A549 (cell line): ENCODE measurements around the gene CDH16. TPM values are rescaled to one million over a fixed set of nuclear protein-coding genes. Genes with fewer than 3 reads are reported as not detected.
"Not testable (repeated sequence)": the region's sequence is repeated elsewhere in the genome, so short reads cannot be mapped to it uniquely, and the experiment has no call there.

Experiments
- ATAC-seq, 2 experiments: fragments of 200-7000 bp in 1 of 2; fragments of >200 bp in 1 of 2; cut with Nextera tagmentation in 1 of 2; cut with Tn5 transposase in 1 of 2; 3 replicates each; pipeline versions ENCODE4 v1.8.0 to v1.9.1; 2018 to 2020; ENCODE audit warnings: mild to moderate bottlenecking in 1 of 2, moderate library complexity in 1 of 2
- CTCF ChIA-PET: fragments of 300-600 bp; sonication (Branson Sonifier 250); formaldehyde crosslinking; extraction: SDS; loops from one replicate; lab custom pipeline; 2021; ENCODE audit warnings: antibody characterized with exemption, inconsistent platforms; lab: Yijun Ruan, JAX
- POLR2A ChIA-PET: fragments of 350-600 bp; formaldehyde crosslinking; extraction: SDS; loops from one replicate; lab custom pipeline; 2021; ENCODE audit warnings: antibody characterized with exemption, inconsistent platforms; lab: Yijun Ruan, JAX
- DNase-seq, 2 experiments: peaks; one replicate each; pipeline versions ENCODE4 v3.0.0 to v3.0.0-alpha.2; 2011 to 2016; ENCODE audit warnings: low read depth in 1 of 2, low spot score in 1 of 2
- FAIRE-seq: peaks from 2 replicates; lab custom pipeline; 2011; peaks lifted over from hg19 to GRCh38; lab: Jason Lieb, UNC
- H3K27ac ChIP-seq, 2 experiments: fragments of >200 bp; sonication (Bioruptor Twin); formaldehyde crosslinking; 3 replicates each; pipeline ENCODE4 v1.5.1; 2016 to 2017
- H3K4me1 ChIP-seq: fragments of >200 bp; sonication (Bioruptor Twin); formaldehyde crosslinking; 3 replicates; pipeline ENCODE4 v1.6.1; 2016
- H3K4me2 ChIP-seq: fragments of >200 bp; sonication (Bioruptor Twin); formaldehyde crosslinking; 3 replicates; pipeline ENCODE4 v1.6.1; 2016
- H3K4me3 ChIP-seq: fragments of >200 bp; sonication (Bioruptor Twin); formaldehyde crosslinking; 3 replicates; pipeline ENCODE4 v1.5.1; 2016
- H3K9me3 ChIP-seq: fragments of >200 bp; sonication (Bioruptor Twin); formaldehyde crosslinking; 3 replicates; pipeline ENCODE4 v1.6.1; 2016
- FOSB ChIP-seq: fragments of 250-450 bp; sonication (Bioruptor Pico); IDR thresholded peaks from 2 replicates; pipeline ENCODE4 v1.5.0; 2020; ENCODE audit warnings: mild to moderate bottlenecking, moderate library complexity
- HOXB13 ChIP-seq: fragments of 250-450 bp; sonication (Bioruptor Pico); IDR thresholded peaks from 2 replicates; pipeline ENCODE4 v1.5.0; 2020; ENCODE audit warnings: low read depth, mild to moderate bottlenecking, moderate library complexity
- JUNB ChIP-seq: fragments of >200 bp; sonication (Bioruptor Twin); formaldehyde crosslinking; IDR thresholded peaks from 2 replicates; pipeline ENCODE4 v1.6.1; 2016
- MYC ChIP-seq: IDR thresholded peaks from 2 replicates; pipeline ENCODE4 v1.6.1; 2012; ENCODE audit warnings: mild to moderate bottlenecking, inconsistent platforms, low read length, improper control_type of control experiment, borderline replicate concordance
- NR3C1 ChIP-seq: fragments of >200 bp; sonication (Bioruptor Twin); formaldehyde crosslinking; IDR thresholded peaks from 3 replicates; pipeline ENCODE4 v1.6.1; 2017
- POLR2AphosphoS2 ChIP-seq: conservative IDR thresholded peaks from 2 replicates; pipeline ENCODE4 v1.6.1; 2012; ENCODE audit warnings: low read length, improper control_type of control experiment, inconsistent platforms
- SREBF2 ChIP-seq: fragments of 450-650 bp; IDR thresholded peaks from 2 replicates; pipeline ENCODE4 v1.6.1; 2014; ENCODE audit warnings: mild to moderate bottlenecking, moderate library complexity
- TP53 ChIP-seq: fragments of 250-450 bp; sonication (Bioruptor Pico); IDR thresholded peaks from 2 replicates; pipeline ENCODE4 v1.5.0; 2021; ENCODE audit warnings: mild to moderate bottlenecking, moderate library complexity
- ZNF302 ChIP-seq: fragments of 250-450 bp; sonication (Bioruptor Pico); IDR thresholded peaks from 2 replicates; pipeline ENCODE4 v1.9.0; 2021; ENCODE audit warnings: inconsistent platforms, mild to moderate bottlenecking, moderate library complexity
- WGBS: methylation state at CpG from one replicate; pipeline ENCODE4 v1.1.6; 2017; ENCODE audit errors: missing lambda C conversion rate; 5-methylcytosine and 5-hydroxymethylcytosine counted together
- polyA plus RNA-seq, 4 experiments: library from polyadenylated mRNA; depleted of rRNA in 3 of 4; stranded (reverse); fragments of >200 nt; fragmentation: RNase III in 1 of 4; extraction: RNeasy Plus Mini Kit Qiagen cat#74134 plus additional on column Dnase treatment in 1 of 4; gene quantifications; 2 replicates in 3 of 4; 3 replicates in 1 of 4; pipeline ENCODE4 v1.2.3, GENCODE V29; 2011 to 2017
- TF ChIP-seq, protein P1 (sequence below): fragments of 200-600 bp; sonication (generic); IDR thresholded peaks from 2 replicates; pipeline ENCODE4 v1.6.1; 2016; ENCODE audit warnings: antibody characterized with exemption, mild to moderate bottlenecking, moderate library complexity
- TF ChIP-seq, protein P2 (sequence below): fragments of >200 bp; sonication (Bioruptor Twin); formaldehyde crosslinking; IDR thresholded peaks from 3 replicates; pipeline ENCODE4 v1.6.1; 2016
- TF ChIP-seq, protein P3 (sequence below): IDR thresholded peaks from 2 replicates; pipeline ENCODE4 v1.6.1; 2012

Gene CDH16
- polyA plus RNA-seq, 2 of the 4 experiments (the other 2 are of a cell fraction) = 0.18 to 0.25 TPM

DNA sequence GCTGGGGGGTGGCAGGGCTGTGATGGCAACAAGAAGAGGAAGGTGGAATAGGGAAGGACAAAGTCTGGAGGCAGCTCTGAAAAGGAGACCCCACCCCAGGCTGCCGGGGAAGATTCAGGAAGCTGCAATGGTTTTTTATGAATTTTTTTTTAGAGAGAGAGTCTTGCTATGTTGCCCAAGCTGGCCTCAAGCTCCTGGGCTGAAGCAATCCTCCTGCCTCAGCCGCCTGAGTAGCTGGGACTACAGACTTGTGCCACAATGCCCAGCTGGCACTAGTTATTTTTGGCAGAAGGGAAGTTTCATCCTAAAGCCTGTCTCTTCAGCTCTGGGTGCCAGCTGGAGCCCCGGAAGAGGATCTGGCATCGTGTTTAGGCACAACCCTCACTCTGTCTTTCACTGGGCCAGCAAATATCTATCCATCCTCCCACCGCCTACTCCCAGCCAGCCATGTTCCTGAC, 41.0 kb upstream of the CDH16 start:
- ChIA-PET CTCF (interaction anchor here (0.6 to 15.9 kb wide), 18 partner anchors 9 to 227 kb away, joined by 3 to 216 read pairs (median 8); partner anchors contain the start of gene B3GNT9), POLR2A (no interaction called here)
- no peak for ATAC-seq
- no peak overlapping the region for H3K4me3 ChIP-seq
- DNase-seq = no peak
- H3K27ac ChIP-seq = no peak overlapping the region
- no peaks in the 10 kb centered on the region for H3K4me1 ChIP-seq
- no peaks in the 10 kb centered on the region for H3K9me3 ChIP-seq
- TF ChIP-seq, protein P1, sequence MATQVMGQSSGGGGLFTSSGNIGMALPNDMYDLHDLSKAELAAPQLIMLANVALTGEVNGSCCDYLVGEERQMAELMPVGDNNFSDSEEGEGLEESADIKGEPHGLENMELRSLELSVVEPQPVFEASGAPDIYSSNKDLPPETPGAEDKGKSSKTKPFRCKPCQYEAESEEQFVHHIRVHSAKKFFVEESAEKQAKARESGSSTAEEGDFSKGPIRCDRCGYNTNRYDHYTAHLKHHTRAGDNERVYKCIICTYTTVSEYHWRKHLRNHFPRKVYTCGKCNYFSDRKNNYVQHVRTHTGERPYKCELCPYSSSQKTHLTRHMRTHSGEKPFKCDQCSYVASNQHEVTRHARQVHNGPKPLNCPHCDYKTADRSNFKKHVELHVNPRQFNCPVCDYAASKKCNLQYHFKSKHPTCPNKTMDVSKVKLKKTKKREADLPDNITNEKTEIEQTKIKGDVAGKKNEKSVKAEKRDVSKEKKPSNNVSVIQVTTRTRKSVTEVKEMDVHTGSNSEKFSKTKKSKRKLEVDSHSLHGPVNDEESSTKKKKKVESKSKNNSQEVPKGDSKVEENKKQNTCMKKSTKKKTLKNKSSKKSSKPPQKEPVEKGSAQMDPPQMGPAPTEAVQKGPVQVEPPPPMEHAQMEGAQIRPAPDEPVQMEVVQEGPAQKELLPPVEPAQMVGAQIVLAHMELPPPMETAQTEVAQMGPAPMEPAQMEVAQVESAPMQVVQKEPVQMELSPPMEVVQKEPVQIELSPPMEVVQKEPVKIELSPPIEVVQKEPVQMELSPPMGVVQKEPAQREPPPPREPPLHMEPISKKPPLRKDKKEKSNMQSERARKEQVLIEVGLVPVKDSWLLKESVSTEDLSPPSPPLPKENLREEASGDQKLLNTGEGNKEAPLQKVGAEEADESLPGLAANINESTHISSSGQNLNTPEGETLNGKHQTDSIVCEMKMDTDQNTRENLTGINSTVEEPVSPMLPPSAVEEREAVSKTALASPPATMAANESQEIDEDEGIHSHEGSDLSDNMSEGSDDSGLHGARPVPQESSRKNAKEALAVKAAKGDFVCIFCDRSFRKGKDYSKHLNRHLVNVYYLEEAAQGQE = no peak
- TF ChIP-seq JUNB (no peak), ZNF302 (CRISPR knock-in tag) (no peak), SREBF2 (no peak), MYC (no peak), TP53 (CRISPR knock-in tag) (no peak), FOSB (CRISPR knock-in tag) (no peak), HOXB13 (no peak), POLR2AphosphoS2 (no peak), NR3C1 (no peak)
- TF ChIP-seq, protein P2, sequence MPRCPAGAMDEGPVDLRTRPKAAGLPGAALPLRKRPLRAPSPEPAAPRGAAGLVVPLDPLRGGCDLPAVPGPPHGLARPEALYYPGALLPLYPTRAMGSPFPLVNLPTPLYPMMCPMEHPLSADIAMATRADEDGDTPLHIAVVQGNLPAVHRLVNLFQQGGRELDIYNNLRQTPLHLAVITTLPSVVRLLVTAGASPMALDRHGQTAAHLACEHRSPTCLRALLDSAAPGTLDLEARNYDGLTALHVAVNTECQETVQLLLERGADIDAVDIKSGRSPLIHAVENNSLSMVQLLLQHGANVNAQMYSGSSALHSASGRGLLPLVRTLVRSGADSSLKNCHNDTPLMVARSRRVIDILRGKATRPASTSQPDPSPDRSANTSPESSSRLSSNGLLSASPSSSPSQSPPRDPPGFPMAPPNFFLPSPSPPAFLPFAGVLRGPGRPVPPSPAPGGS = no peak
- TF ChIP-seq, protein P3, sequence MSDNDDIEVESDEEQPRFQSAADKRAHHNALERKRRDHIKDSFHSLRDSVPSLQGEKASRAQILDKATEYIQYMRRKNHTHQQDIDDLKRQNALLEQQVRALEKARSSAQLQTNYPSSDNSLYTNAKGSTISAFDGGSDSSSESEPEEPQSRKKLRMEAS = no peak
- H3K4me2 ChIP-seq = no peak overlapping the region
- FAIRE-seq = no peak
- 84% methylated on average over 5 of the region's 5 CpGs for WGBS

DNA sequence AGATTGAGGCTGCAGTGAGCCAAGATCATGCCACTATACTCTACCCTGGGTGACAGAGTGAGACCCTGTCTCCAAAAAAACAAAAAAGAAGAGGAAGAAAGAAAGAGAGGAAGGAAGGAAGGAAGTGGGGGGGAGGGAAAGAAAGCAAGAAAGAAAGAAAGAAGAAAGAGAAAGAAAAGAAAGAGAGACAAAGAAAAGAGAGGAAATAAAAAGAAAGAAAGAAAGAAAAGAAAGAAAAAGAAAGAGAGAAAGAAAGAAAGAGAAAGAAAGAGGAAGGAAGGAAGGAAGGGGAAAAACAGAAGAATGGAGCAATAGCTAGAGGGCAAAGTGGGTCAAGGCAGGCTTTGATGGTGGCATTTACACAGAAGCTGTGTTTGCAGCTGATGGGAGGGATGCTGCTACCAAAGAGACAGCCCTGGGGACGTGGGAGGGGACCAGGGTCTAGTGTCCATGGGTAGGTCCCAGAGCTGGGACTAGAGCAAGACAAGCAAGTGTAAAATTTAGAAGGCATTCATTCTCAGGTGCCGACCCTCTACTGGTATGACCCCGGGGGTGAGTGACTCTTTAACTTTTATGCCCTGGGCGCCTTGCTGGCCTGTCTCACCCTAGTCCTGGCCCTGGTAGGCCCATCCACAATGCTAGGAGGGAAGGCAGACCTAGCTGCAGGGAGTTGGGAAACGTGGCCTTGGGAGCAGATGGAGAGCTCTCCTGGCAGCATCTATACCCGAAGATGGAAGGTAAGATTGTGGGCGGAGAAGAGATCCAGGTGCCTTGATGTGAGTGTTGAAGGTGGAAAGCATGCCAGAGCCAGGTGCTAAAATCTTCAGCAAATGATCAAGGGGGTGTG, 40.4 kb upstream of the CDH16 start:
- CTCF ChIA-PET = interaction anchor here (0.6 to 15.9 kb wide), 20 partner anchors 8 to 239 kb away, joined by 3 to 216 read pairs (median 8); no protein-coding TSS in a partner anchor

DNA sequence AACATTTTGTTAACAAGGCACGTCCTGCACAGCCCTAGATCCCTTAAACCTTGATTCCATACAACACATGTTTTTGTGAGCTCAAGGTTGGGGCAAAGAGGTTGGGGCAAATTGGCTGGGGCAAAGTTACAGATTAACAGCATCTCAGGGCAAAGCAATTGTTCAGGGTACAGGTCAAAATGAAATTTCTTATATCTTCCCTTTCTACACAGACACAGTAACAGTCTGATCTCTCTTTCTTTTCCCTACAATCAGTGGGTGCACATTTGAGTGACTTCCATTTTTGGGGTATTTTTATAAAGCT, 37.4 kb upstream of the CDH16 start:
- DNase-seq, FAIRE-seq, H3K4me1 ChIP-seq, H3K4me3 ChIP-seq, ATAC-seq, POLR2A ChIA-PET, H3K4me2 ChIP-seq, H3K27ac ChIP-seq, H3K9me3 ChIP-seq: not testable (repeated sequence)
- WGBS = 77% methylated on average over 1 of the region's 1 CpG
- CTCF ChIA-PET = interaction anchor here (0.9 to 15.9 kb wide), 9 partner anchors 11 to 242 kb away, joined by 3 to 216 read pairs (median 6); partner anchors contain the start of gene NOL3

More for the DNA sequence above, 40.4 kb upstream of the CDH16 start:
- no peak overlapping the region for H3K4me2 ChIP-seq
- H3K4me1 ChIP-seq = no peaks in the 10 kb centered on the region
- ATAC-seq (no peak), DNase-seq (no peak), FAIRE-seq (no peak)
- TF ChIP-seq NR3C1 = no peak
- H3K9me3 ChIP-seq = no peaks in the 10 kb centered on the region
- POLR2A ChIA-PET = no interaction called here
- H3K27ac ChIP-seq = no peak overlapping the region
- H3K4me3 ChIP-seq = no peak overlapping the region
- 53% methylated on average over 7 of the region's 7 CpGs for WGBS

DNA sequence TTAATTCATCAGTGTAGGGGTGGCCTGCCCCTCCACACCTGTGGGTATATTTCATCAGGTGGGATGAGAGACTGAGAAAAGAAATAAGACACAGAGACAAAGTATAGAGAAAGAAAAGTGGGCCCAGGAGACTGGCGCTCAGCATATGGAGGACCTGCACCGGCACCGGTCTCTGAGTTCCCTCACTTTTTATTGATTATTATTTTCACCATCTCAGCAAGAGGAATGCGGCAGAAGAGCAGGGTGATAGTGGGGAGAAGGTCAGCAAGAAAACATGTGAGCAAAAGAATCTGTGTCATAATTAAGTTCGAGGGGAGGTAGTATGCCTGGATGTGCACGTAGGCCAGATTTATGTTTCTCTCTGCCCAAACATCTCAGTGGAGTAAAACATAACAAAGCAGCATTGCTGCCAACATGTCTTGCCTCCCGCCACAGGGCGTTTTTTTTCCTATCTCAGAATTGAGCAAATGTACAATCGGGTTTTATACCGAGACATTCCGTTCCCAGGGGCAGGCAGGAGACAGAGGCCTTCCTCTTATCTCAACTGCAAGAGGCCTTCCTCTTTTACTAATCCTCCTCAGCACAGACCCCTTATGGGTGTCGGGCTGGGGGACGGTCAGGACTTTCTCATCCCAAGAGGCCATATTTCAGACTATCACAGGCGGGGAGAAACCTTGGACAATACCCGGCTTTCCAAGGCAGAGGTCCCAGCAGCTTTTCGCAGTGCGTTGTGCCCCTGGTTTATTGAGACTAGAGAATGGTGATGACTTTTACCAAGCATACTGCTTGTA, 36.9 kb upstream of the CDH16 start:
- DNase-seq, H3K27ac ChIP-seq, FAIRE-seq, H3K4me3 ChIP-seq, H3K9me3 ChIP-seq, ATAC-seq, H3K4me1 ChIP-seq, POLR2A ChIA-PET, H3K4me2 ChIP-seq: not testable (repeated sequence)
- CTCF ChIA-PET = interaction anchor here (1.0 to 15.9 kb wide), 6 partner anchors 11 to 214 kb away, joined by 3 to 216 read pairs (median 6); partner anchors contain the start of gene NOL3
- 83% methylated on average over 17 of the region's 17 CpGs for WGBS
